GM21825 (cell line): ENCODE measurements around the gene METTL16.
A peak's percentile ranks its signal among the peaks of the same experiment; 100 is the strongest.
"Not testable (repeated sequence)": the region's sequence is repeated elsewhere in the genome, so short reads cannot be mapped to it uniquely, and the experiment has no call there.

Experiments
- ATAC-seq: cut with Tn5 transposase; IDR thresholded peaks from one replicate; pipeline ENCODE4 v1.9.1; 2021; ENCODE audit warnings: mild to moderate bottlenecking, moderate library complexity; ENCODE audit not compliant: unreplicated experiment

The METTL16 gene

GRCh38 chr17:2511462-2512369, at the start of gene METTL16:
Gene METTL16 (minus strand): TSS chr17:2511888. CDS start chr17:2502331, 9,557 bp downstream.
- ATAC-seq = peak; percentile 89

- no peak for ATAC-seq
Observed at GRCh38 chr17:2560658-2561057, 49.0 kb upstream of the METTL16 start.

GRCh38 chr17:2551928-2552327, 40.2 kb upstream of the METTL16 start:
- no peak for ATAC-seq

GRCh38 chr17:2551493-2551892, 39.8 kb upstream of the METTL16 start:
- ATAC-seq = no peak

- ATAC-seq = no peak
Observed at GRCh38 chr17:2549392-2550211, 37.9 kb upstream of the METTL16 start.

GRCh38 chr17:2548026-2548425, 36.3 kb upstream of the METTL16 start:
- not testable (repeated sequence) for ATAC-seq

- no peak for ATAC-seq
Observed at GRCh38 chr17:2547176-2547575, 35.5 kb upstream of the METTL16 start.

GRCh38 chr17:2545393-2545792, 33.7 kb upstream of the METTL16 start:
- ATAC-seq = no peak

GRCh38 chr17:2542456-2542855, 30.8 kb upstream of the METTL16 start:
- ATAC-seq = no peak

GRCh38 chr17:2542056-2542455, 30.4 kb upstream of the METTL16 start:
- no peak for ATAC-seq

GRCh38 chr17:2537579-2537978, 25.9 kb upstream of the METTL16 start:
- ATAC-seq = not testable (repeated sequence)

GRCh38 chr17:2532146-2532720, 20.5 kb upstream of the METTL16 start:
- no peak for ATAC-seq

GRCh38 chr17:2531243-2531954, 19.7 kb upstream of the METTL16 start:
- ATAC-seq = not testable (repeated sequence)

GRCh38 chr17:2521775-2522410, 10.2 kb upstream of the METTL16 start:
- not testable (repeated sequence) for ATAC-seq

GRCh38 chr17:2521257-2521656, 9.6 kb upstream of the METTL16 start:
- ATAC-seq = no peak

- ATAC-seq = no peak
Observed at GRCh38 chr17:2517539-2517938, 5.9 kb upstream of the METTL16 start.

GRCh38 chr17:2511138-2511461, 588 bp downstream of the METTL16 start:
- no peak for ATAC-seq

GRCh38 chr17:2510559-2510958, 1.1 kb downstream of the METTL16 start:
- ATAC-seq = no peak

GRCh38 chr17:2508035-2508434, 3.7 kb downstream of the METTL16 start:
- ATAC-seq = no peak

GRCh38 chr17:2507015-2507414, 4.7 kb downstream of the METTL16 start:
- ATAC-seq = not testable (repeated sequence)
